Rectal smooth muscle tissue (tissue), 1 donor: ENCODE measurements around the gene BUD13.

Source experiments
- H3K27ac ChIP-seq: one replicate; pipeline ENCODE4 v1.7.0; 2013; ENCODE audit warnings: low read depth, low read length, inconsistent platforms
- H3K27me3 ChIP-seq: one replicate; pipeline ENCODE4 v1.7.0; 2013; ENCODE audit warnings: low read length; ENCODE audit not compliant: control insufficient read depth, insufficient read depth
- H3K36me3 ChIP-seq: one replicate; pipeline ENCODE4 v1.7.0; 2013; ENCODE audit warnings: low read length; ENCODE audit not compliant: control insufficient read depth, insufficient read depth
- H3K4me1 ChIP-seq: one replicate; pipeline ENCODE4 v1.7.0; 2013; ENCODE audit warnings: low read length; ENCODE audit not compliant: control insufficient read depth, insufficient read depth
- H3K4me3 ChIP-seq: one replicate; pipeline ENCODE4 v1.7.0; 2013; ENCODE audit warnings: low read length
- H3K9ac ChIP-seq: one replicate; pipeline ENCODE4 v1.7.0; 2013; ENCODE audit warnings: low read length

BUD13 gene

GRCh38 chr11:116720895-116721294, 51.9 kb downstream of the BUD13 start:
- no peak overlapping the region for H3K9ac ChIP-seq

GRCh38 chr11:116718955-116719501, 53.8 kb downstream of the BUD13 start:
- H3K9ac ChIP-seq = no peak overlapping the region

More at GRCh38 chr11:116720895-116721294, 51.9 kb downstream of the BUD13 start:
- Histone ChIP-seq H3K27ac (no peak overlapping the region), H3K4me3 (no peak overlapping the region), H3K36me3 (no peaks in the 10 kb centered on the region), H3K27me3 (no peaks in the 10 kb centered on the region), H3K4me1 (no peaks in the 10 kb centered on the region)

GRCh38 chr11:116716621-116717020, 56.2 kb downstream of the BUD13 start:
- H3K4me1 ChIP-seq = no peaks in the 10 kb centered on the region
- H3K9ac ChIP-seq = no peak overlapping the region
- H3K27me3 ChIP-seq = no peaks in the 10 kb centered on the region
- no peak overlapping the region for H3K4me3 ChIP-seq
- no peak overlapping the region for H3K27ac ChIP-seq
- no peaks in the 10 kb centered on the region for H3K36me3 ChIP-seq

More at GRCh38 chr11:116718955-116719501, 53.8 kb downstream of the BUD13 start:
- Histone ChIP-seq H3K27ac (no peak overlapping the region), H3K36me3 (no peaks in the 10 kb centered on the region), H3K4me3 (no peak overlapping the region), H3K4me1 (no peaks in the 10 kb centered on the region), H3K27me3 (no peaks in the 10 kb centered on the region)

- H3K27me3 ChIP-seq = no peaks in the 10 kb centered on the region
- no peaks in the 10 kb centered on the region for H3K36me3 ChIP-seq
- no peak overlapping the region for H3K9ac ChIP-seq
- no peak overlapping the region for H3K27ac ChIP-seq
- H3K4me1 ChIP-seq = no peaks in the 10 kb centered on the region
- H3K4me3 ChIP-seq = no peak overlapping the region
These were observed 57.4 kb downstream of the BUD13 start for GRCh38 chr11:116715383-116715782.

GRCh38 chr11:116714902-116715301, 57.9 kb downstream of the BUD13 start:
- Histone ChIP-seq H3K4me1 (no peaks in the 10 kb centered on the region), H3K4me3 (no peak overlapping the region), H3K27me3 (no peaks in the 10 kb centered on the region), H3K36me3 (no peaks in the 10 kb centered on the region), H3K9ac (no peak overlapping the region), H3K27ac (no peak overlapping the region)

- no peaks in the 10 kb centered on the region for H3K27me3 ChIP-seq
- H3K9ac ChIP-seq = no peak overlapping the region
- no peaks in the 10 kb centered on the region for H3K4me1 ChIP-seq
- H3K4me3 ChIP-seq = no peak overlapping the region
- H3K27ac ChIP-seq = no peak overlapping the region
- no peaks in the 10 kb centered on the region for H3K36me3 ChIP-seq
These were observed 60.4 kb downstream of the BUD13 start for GRCh38 chr11:116712428-116712827.

GRCh38 chr11:116710762-116711161, 62.0 kb downstream of the BUD13 start:
- H3K27me3 ChIP-seq = no peaks in the 10 kb centered on the region
- no peaks in the 10 kb centered on the region for H3K4me1 ChIP-seq
- no peak overlapping the region for H3K9ac ChIP-seq
- no peak overlapping the region for H3K27ac ChIP-seq
- H3K36me3 ChIP-seq = no peaks in the 10 kb centered on the region
- no peak overlapping the region for H3K4me3 ChIP-seq

- H3K27ac ChIP-seq = no peak overlapping the region
- H3K9ac ChIP-seq = no peak overlapping the region
- H3K4me3 ChIP-seq = no peak overlapping the region
- H3K4me1 ChIP-seq = no peaks in the 10 kb centered on the region
- no peaks in the 10 kb centered on the region for H3K36me3 ChIP-seq
- H3K27me3 ChIP-seq = no peaks in the 10 kb centered on the region
These were observed 62.6 kb downstream of the BUD13 start for GRCh38 chr11:116710001-116710674.

GRCh38 chr11:116707746-116708145, 65.0 kb downstream of the BUD13 start:
- Histone ChIP-seq H3K27ac (no peak overlapping the region), H3K4me3 (no peak overlapping the region), H3K4me1 (no peaks in the 10 kb centered on the region), H3K9ac (no peak overlapping the region), H3K27me3 (no peaks in the 10 kb centered on the region), H3K36me3 (no peaks in the 10 kb centered on the region)

- Histone ChIP-seq H3K9ac (no peak overlapping the region), H3K27ac (no peak overlapping the region)
These were observed 65.6 kb downstream of the BUD13 start for GRCh38 chr11:116707161-116707629.

GRCh38 chr11:116703421-116703820, 69.4 kb downstream of the BUD13 start:
- Histone ChIP-seq H3K4me3 (no peak overlapping the region), H3K27me3 (no peaks in the 10 kb centered on the region), H3K9ac (no peak overlapping the region), H3K4me1 (no peaks in the 10 kb centered on the region), H3K27ac (no peak overlapping the region), H3K36me3 (no peaks in the 10 kb centered on the region)

More at GRCh38 chr11:116707161-116707629, 65.6 kb downstream of the BUD13 start:
- no peaks in the 10 kb centered on the region for H3K27me3 ChIP-seq
- H3K4me3 ChIP-seq = no peak overlapping the region
- no peaks in the 10 kb centered on the region for H3K4me1 ChIP-seq
- no peaks in the 10 kb centered on the region for H3K36me3 ChIP-seq

GRCh38 chr11:116702772-116703385, 69.9 kb downstream of the BUD13 start:
- H3K36me3 ChIP-seq = no peaks in the 10 kb centered on the region
- no peak overlapping the region for H3K9ac ChIP-seq
- H3K4me1 ChIP-seq = no peaks in the 10 kb centered on the region
- H3K27ac ChIP-seq = no peak overlapping the region
- H3K27me3 ChIP-seq = no peaks in the 10 kb centered on the region
- H3K4me3 ChIP-seq = no peak overlapping the region
